NCI-H128 (cell line): ENCODE results near the gene AKT1.

Source experiments
- DNase-seq: peaks from one replicate; lab custom pipeline; 2025; ENCODE audit not compliant: unreplicated experiment; lab: John Stamatoyannopoulos, UW

The AKT1 gene

GRCh38 chr14:104725772-104726548 lies 69.6 kb downstream of the AKT1 start:
- DNase-seq, result no peak

DNA sequence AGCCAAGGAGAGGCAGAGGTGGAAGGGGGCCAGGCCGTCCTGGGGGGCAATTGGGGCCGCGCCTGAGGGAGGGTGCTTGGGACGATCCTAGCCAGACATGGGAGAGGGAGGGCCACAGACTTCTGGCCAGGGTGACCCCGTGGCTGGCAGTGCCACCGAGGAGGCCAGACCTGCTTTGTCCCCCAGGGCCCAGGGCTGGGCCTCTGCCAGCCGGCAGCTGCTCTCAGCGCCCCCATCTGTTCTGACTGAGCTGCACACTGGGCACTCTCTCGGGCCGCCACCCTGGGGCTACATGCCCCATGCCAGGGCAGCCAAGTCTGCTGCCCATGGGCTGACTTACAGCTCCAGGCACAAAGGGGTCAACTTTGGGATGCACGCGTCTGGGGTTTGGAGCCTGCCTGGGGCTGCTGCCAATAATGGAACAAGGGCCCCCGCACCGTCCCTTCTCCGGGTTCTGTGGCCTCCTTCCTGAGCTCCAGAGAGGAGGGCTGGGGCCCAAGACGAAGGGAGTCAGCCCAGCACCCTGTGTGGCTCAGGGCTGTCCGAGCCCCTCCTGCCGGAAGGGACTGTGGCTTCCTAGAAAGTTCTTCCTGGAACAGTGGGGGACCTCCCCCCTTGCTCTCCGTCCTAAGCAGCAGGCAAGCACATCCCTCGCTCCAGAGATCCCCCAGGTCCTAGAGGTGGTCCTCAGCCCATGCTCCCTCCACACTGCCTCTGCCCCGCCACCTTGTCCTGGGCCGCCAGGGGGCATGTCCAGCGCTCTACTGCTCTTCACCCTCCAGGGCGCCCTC lies 70.4 kb downstream of the AKT1 start:
- DNase-seq, result no peak

DNA sequence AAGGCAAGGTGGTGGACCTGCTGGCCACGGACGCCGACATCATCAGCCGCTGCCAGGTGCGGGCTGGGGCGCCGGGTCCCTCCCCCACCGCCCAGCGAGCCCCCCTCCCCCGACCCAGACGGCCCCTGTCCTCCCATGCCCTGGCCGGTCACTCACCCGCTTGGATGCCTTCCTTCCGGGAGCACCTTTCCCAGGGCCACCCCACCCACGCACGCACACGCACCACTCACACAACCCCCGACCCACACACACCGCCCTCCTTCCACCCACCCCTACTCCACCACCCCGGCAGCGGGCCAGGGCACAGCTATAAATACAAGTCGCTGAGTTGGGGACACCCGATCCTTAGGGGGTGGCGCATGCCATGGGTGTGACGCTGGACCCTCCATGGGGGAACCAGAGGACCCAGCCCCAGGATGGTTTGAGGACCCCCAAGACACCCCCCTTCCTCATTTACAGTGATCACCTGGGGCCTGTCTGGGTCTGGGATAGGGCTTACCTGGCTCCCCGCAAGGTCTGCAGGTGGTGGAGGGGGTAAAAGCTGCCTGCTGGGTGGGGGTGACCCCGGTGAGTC lies 71.1 kb downstream of the AKT1 start:
- DNase-seq, result no peak

DNA sequence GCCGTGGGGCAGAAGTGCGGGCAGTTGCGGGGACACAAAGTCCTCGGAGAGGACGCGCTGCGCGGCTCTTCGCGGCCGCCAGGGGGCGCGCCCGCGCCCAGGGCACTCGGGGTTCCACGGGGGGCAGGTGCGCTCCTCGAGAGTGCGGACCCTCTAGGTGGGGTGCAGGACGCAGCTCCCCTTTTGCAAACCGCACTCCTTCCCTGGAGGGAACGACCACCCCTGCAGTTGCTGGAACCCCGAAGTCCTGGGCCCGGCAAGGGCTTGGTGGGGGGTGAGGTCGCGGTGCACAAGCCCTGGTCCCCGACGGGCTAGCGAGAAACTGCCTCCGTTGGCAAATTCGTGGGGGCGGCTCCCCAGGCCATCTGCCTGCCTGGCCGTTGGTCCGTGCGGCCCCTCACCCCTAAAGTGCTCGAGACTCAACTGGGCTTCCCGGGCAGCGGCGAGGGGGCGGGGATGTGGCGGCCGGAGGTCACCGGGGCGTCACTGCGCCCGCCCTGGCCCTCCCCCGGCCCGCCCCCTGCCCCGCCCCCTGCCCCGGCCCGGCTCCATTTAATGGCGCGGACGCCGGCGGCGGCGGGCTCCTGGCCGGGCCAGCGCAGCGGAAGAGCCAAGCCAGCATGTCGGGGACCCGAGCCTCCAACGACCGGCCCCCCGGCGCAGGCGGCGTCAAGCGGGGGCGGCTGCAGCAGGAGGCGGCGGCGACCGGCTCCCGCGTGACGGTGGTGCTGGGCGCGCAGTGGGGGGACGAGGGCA lies 71.7 kb downstream of the AKT1 start, which contains the start of gene ADSS1:
Gene ADSS1, plus strand, starts transcription at position 579 of the 756 bp plus-strand sequence. Its CDS starts 42 bp downstream, at position 621.
- DNase-seq, result no peak

- no peak for DNase-seq
Observed at GRCh38 chr14:104722938-104723650, 72.5 kb downstream of the AKT1 start.

- no peak for DNase-seq
Observed at GRCh38 chr14:104721505-104722431, 73.8 kb downstream of the AKT1 start.
